GM19099 (cell line): ENCODE measurements around the gene SELENOF.

Experiments used
- POLR2A ChIP-seq: IDR thresholded peaks from 3 replicates; pipeline ENCODE4 v1.6.1; 2011; ENCODE audit warnings: low read depth; ENCODE audit not compliant: insufficient read length; ENCODE audit errors: extremely low read depth

Gene SELENOF

GRCh38 chr1:86933562-86934377 is 19.8 kb upstream of the SELENOF start:
- no peak for TF ChIP-seq POLR2A

GRCh38 chr1:86933051-86933450 is 19.1 kb upstream of the SELENOF start:
- no peak for TF ChIP-seq POLR2A

- no peak for TF ChIP-seq POLR2A
Measured at GRCh38 chr1:86928819-86929218, 14.9 kb upstream of the SELENOF start.

GRCh38 chr1:86926883-86927282 is 13.0 kb upstream of the SELENOF start:
- no peak for TF ChIP-seq POLR2A

- no peak for TF ChIP-seq POLR2A
Measured at GRCh38 chr1:86925742-86926141, 11.8 kb upstream of the SELENOF start.

- no peak for TF ChIP-seq POLR2A
Measured at GRCh38 chr1:86924324-86924960, 10.5 kb upstream of the SELENOF start.

- no peak for TF ChIP-seq POLR2A
Measured at GRCh38 chr1:86922445-86922844, 8.5 kb upstream of the SELENOF start.

- TF ChIP-seq POLR2A: no peak
Measured at GRCh38 chr1:86916752-86917151, 2.8 kb upstream of the SELENOF start.

- no peak for TF ChIP-seq POLR2A
Measured at GRCh38 chr1:86915737-86916235, 1.9 kb upstream of the SELENOF start.

- TF ChIP-seq POLR2A: peak; percentile 27
Measured at GRCh38 chr1:86914998-86915736, 1.2 kb upstream of the SELENOF start.

- peak; percentile 72 for TF ChIP-seq POLR2A
Measured at GRCh38 chr1:86914601-86914997, 673 bp upstream of the SELENOF start, which contains the start of gene HS2ST1. Gene HS2ST1 (plus strand): TSS chr1:86914635.

GRCh38 chr1:86913399-86913895 is 479 bp downstream of the SELENOF start:
- no peak for TF ChIP-seq POLR2A

GRCh38 chr1:86912281-86912900 is 1.5 kb downstream of the SELENOF start:
- no peak for TF ChIP-seq POLR2A

- TF ChIP-seq POLR2A: no peak
Measured at GRCh38 chr1:86906419-86906818, 7.5 kb downstream of the SELENOF start.

GRCh38 chr1:86905875-86906274 is 8.1 kb downstream of the SELENOF start:
- no peak for TF ChIP-seq POLR2A

- no peak for TF ChIP-seq POLR2A
Measured at GRCh38 chr1:86888327-86888726, 25.6 kb downstream of the SELENOF start.
